Ammon's horn (tissue), 1 donor: Measurements from ENCODE around the gene SLC12A5.
A peak's percentile ranks its signal among the peaks of the same experiment; 100 is the strongest.
"Not testable (repeated sequence)": the region's sequence is repeated elsewhere in the genome, so short reads cannot be mapped to it uniquely, and the experiment has no call there.

Experiments used
- DNase-seq: peaks from one replicate; pipeline ENCODE4 v3.0.0-alpha.2; 2016; ENCODE audit warnings: low spot score

SLC12A5 gene

DNA sequence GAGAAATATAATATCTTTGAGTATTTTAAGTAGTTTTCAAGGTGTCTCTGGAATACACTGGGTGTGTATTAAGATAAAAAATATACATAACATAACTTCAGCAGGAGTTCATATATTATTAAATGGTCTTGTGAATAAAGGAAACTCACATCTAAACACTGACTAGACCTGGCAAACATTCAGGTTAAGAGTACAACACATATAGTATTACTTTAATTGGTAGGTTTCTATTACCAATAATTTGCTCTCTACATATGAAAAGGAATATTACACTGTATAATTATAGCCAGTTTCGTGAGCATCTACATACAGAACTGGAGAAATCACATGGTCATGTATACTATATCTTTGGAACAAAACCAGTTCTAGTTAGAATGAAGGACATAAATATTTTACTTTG is 52.1 kb downstream of the SLC12A5 start:
- DNase-seq, result no peak

DNA sequence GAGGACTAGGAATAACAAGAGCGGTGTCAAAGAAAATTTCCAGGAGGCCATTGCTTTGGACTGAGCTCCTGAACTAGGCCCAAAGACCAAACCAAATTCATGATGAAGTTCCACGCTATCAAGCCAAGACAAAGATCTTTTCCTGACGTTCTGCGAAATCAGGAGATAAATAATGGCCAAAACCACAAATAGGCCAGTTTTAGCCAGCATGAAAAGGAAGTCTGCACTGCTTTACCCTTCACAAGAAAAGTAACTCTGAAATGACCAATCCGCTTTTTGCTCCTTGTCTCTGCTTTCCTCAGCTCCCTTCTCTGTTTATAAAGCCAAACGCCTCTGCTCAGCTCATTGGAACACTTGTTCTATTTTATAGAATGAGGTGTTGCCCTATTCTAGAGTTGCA is 54.1 kb downstream of the SLC12A5 start:
- DNase-seq, result peak; percentile 30

DNA sequence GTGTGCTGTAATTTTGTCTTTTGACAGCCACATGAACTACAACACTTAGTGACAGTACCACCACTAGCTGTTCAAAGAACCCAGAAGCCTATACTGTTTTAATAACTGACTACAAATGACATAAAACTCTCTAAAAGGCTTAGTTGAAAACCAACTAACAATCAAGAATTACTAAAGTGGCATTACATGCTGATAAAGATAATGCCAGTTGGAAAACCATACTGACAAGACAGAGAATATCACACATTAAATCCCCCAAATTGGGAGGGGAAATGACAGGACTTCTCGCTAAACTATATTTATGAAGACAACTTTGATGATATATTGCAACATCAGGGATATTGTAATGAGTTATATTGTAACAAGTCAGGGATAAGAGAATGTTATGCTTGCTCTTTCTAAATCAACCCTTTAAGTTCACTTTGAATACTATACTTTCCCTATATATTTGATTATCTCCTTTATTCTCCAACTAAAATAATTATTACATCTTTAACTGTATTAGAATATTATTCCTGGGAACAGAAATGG is 54.6 kb downstream of the SLC12A5 start:
- DNase-seq, result no peak

DNA sequence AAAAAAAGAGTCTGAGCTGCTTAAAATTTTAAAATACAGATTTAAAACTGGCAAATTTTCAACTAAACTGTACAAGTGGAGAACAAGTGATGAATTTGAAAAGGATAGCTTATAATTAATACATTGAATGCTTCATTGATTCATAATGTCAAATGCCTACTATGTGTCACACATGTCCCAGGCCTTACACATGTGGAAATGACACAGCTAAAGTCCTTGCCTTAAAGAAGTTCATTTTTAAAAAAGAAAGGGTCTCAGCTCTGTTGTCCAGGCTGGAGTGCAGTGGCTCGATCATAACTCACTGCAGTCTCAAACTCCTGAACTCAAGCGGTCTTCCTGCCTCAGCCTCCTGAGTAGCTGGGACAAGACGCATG is 55.8 kb downstream of the SLC12A5 start:
- no peak for DNase-seq

DNA sequence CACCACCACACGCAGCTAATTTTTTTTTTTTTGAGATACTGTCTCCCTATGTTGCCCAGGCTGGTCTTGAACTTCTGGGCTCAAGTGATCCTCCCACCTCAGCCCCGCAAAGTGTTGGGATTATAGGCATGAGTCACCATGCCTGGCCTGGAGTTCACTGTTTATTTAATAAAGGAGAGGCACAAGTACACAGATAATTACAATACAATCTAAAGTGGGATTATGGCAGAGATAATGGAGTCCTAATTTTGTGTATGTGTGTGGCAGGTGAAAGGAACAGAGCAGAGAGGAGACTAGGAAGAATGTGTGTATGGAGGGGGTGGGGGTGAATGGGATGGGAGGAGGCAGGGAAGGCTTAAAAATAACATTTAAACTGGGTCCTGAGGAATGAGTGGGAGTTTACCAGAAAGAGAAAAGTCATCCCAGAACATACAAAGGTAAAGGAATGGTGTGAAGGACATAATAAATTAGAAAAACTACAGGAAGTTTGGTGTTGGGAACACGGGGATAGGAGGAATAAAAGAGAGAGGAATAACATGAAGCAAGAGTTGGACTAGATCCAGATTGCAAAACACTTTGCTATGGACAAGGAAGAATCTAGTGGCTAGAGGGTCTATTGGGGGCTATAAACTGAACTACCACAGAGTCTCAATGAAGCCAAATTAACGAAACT is 56.3 kb downstream of the SLC12A5 start:
- no peak for DNase-seq

DNA sequence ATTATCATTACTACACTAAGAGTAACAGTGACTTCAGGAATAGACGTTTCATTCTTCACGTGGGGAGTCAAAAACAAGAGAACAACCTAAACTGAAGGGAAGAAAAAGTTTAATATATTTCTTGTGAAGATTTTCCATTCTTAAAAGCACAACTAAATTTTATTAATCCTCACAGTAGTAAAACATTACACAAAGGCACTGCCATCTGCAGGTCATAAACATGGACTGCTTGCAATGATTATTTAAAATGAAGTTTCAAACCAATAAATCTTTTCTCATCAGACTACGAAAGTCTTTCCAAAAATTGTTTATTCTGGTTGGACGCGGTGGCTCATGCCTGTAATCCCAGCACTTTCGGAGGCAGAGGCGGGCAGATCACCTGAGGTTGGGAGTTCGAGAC is 58.1 kb downstream of the SLC12A5 start:
- DNase-seq, result peak; percentile 30

DNA sequence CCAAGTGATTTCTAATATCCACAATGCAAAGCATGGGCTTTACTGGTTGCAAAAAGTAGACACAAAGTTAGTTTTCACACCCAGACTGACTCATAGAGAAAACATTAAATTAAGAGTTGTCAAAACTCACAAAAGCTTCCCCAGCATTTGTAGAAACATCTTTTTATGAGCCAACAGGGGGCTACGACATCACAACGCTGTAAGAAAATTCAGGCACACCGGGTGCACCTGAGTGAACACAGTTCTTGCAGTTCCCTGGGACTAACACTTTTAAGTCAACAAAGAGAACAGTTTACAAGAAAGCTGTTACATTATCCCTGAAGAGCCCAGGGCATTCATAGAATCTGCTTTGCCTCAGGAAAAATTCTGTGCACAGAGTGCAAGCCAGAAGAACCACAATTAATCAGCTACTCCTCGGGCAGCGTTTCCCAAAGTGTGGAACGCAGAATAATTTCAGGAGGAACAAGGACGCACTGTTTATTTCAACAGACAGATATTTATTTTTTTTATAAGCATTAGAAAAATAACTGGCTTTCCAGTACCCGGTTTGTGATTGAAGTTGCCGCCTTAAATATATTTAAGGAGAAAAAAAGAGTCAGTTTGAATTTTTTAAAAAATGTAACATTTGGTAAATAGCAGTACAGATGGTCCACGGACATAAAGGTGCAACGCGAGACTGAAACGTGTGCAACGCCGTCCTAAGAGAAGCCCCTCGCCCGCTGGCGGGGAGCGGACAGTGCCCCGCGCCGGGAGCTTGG is 59.6 kb downstream of the SLC12A5 start:
- DNase-seq, result peak; percentile 9

DNA sequence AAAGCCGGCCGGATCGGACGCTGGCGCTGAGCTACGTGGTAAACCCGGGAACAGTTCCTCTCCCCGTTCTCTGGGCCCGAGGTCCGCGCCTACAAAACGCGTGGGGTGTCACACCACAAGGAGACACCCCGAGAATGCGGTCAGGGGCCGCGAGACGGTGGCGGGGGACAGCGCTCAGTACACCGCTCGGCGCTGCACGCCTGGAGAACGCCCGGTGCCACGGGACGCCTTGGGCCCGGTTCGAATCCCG is 60.1 kb downstream of the SLC12A5 start:
- no peak for DNase-seq

DNA sequence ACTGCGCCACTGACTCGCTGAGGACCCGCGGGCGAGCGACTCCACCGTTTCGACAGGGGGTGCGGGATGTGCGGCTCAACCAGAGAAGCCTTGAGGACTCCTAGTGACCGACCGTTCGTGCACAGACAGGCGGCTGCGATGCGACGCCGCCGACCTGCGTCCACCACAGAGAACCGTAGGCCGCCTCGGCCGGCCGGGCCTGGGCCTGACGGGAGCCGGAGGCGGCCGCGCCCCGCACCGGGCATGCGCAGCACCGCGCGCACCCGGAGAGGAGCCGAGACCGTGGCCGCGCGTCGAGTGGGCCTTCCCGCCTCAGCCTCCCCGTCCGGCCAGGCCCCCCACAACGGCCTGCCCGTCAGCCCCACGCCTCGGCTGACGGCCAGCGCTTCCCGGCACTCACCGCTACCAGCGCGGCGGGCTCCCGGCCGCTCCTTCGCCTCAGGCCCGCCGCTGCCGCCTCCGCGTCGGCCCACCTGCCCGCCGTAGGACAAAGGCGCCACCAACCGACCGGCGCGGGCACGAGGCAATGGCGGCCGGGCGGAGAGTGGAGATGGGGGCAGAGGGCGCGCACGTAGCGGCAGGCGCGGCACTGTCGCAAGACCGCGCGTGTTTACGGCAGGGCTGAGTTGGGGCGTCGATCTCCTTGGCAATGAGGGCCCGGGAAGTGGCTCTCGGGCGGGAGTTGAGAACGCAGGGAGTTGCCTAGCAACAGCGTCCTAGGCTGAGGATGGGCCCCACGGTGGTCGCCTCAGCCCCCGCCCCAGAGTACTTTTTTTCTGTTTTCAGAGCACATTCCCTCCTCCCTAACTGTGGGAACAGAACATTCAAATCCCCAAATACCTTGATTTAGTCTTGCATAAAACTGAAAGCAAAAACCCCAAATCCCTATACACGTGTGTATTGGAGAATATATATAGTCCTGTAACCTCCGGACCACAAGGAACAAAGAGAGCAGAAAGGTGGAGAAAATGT is 60.7 kb downstream of the SLC12A5 start, which contains the start of gene NCOA5:
Gene NCOA5, minus strand, starts transcription at position 546 of the 972 bp plus-strand sequence. CDS start 10,538 bp downstream, outside the sequence.
- peak; percentile 98 for DNase-seq

DNA sequence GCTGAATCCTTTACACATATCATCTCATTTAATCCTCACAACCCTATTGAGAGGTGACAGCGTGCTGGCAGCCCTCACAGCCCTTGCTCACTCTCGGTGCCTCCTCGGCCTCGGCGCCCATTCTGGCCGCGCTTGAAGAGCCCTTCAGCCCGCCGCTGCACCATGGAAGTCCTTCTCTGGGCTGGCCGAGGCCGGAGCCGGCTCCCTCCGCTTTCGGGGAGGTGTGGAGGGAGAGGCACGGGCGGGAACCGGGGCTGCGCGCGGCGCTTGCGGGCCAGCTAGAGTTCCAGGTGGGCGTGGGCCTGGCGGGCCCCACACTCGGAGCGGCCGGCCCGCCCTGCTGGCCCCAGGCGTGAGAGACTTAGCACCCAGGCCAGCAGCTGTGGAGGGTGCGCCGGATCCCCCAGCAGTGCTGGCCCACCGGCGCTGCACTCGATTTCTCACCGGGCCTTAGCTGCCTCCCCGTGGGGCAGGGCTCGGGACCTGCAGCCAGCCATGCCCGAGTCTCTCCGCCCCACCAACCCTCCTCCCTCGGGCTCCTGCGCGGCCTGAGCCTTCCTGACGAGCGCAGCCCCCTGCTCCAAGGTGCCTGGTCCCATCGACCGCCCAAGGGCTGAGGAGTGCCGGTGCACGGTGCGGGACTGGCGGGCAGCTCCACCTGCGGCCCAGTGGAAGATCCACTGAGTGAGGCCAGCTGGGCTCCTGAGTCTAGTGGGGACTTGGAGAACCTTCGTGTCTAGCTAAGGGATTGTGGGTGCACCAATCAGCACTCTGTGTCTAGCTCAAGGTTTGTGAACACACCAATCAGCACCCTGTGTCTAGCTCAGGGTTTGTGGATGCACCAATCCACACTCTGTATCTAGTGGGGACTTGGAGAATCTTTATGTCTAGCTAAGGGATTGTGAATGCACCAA is 62.9 kb downstream of the SLC12A5 start:
- not testable (repeated sequence) for DNase-seq

DNA sequence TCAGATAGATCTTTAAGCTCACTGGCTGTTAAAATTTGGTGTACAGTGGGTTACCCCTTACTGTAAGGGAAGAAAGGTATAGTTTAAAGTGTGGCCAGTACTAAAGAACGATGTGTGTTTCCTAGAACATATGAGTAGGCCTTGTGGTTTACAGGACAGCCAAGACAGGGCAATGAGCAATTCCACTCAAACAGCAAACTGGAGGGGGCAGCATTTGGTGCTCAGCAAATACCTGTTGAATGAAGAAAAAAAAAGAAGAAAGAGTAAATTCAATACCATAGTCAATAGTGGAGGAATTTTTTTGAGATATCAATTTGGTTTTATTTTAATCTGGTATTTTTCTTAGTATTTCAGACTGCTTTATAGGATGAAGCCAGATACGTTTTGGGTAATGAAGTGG is 64.5 kb downstream of the SLC12A5 start:
- no peak for DNase-seq

DNA sequence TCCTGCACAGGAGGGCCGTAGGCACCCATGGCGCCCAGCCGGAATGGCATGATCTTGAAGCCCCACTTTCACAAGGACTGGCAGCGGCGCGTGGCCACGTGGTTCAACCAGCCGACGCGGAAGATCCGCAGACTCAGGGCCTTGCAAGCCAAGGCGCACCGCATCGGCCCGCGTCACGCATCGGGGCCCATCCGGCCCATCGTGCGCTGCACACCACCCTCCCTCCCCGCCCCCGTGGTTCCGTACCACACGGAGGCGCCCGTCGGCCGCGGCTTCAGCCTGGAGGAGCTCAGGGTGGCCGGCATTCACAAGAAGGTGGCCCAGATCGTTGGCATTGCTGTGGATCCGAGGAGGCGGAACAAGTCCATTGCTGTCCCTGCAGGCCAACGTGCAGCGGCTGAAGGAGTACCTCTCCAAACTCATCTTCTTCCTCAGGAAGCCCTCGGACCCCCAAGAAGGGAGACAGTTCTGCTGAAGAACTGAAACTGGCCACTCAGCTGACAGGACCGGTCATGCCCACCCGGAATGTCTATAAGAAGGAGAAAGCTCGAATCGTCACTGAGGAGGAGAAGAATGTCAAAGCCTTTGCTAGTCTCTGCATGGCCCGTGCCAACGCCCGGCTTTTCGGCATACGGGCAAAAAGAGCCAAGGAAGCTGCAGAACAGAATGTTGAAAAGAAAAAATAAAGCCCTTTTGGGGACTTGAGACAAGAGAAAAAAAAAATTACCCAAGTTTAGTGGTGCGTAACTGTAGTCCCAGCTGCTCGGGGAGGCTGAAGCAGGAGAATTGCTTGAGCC is 70.7 kb downstream of the SLC12A5 start:
- DNase-seq, result peak; percentile 33

DNA sequence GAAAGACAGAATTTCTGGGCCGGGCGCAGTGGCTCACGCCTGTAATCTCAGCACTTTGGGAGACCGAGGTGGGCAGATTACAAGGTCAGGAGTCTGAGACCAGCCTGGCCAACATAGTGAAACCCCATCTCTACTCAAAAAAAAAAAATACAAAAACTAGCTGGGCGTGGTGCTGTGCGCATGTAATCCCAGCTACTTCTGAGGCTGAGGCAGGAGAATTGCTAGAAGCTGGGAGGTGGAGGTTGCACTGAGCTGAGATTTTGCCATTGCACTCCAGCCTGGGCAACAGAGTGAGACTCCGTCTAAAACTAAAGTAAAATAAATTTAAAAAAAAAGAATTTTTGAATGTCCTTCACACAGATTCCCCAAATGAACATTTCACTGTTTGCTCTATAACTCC is 71.4 kb downstream of the SLC12A5 start:
- not testable (repeated sequence) for DNase-seq

DNA sequence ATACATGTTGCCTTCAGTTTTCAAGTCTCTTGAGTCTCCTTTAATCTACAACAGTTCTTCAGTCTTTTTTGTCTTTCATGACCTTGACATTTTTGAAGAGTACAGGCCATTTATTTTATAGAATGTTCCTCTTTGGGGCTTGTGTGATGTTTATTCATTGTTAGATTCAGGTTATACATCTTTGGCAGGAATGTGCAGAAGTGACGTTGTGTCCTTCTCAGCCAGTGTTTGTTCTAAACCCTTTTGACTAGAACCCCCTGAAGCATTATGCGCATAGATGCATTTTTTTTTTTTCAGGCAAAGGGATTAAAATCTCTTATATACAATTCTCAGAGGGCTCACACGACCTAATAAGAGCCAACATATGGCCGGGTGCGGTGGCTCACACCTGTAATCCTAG is 72.0 kb downstream of the SLC12A5 start:
- no peak for DNase-seq

DNA sequence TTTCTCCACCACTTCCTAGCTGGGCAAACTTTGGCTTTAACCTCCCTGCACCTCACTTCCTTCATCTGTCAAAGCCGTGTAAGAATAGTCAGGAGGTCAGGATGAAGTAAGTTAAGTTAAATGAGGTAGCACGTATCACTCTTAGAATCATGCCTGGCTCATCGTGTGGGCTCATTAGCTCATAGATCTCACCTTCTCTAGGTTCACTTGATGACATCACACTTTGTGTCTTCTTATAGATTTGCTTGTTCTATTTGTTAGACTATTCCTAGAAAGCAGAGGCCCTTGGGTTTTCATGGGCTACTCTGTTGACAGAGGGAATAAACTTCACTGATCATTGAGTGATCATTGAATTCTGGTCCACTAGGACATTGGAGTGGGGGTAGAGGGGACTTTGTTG is 72.9 kb downstream of the SLC12A5 start:
- DNase-seq, result no peak

DNA sequence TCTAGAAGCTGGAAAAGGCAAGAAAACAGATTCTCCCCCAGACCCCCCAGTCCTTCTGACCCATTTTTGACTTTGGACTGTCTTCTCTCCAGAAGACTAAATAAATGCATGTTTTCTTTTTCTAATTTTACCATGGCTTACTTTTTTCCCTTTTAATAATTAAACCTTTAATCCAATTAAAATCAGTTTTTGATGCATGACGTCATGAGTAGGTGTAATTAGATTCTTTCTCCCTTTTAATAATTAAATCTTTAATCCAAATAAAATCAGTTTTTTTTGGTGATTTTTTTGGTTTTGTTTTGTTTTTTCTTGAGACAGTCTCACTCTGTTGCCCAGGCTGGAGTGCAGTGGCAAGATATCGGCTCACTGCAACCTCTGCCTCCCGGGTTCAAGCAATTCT is 73.9 kb downstream of the SLC12A5 start:
- no peak for DNase-seq

DNA sequence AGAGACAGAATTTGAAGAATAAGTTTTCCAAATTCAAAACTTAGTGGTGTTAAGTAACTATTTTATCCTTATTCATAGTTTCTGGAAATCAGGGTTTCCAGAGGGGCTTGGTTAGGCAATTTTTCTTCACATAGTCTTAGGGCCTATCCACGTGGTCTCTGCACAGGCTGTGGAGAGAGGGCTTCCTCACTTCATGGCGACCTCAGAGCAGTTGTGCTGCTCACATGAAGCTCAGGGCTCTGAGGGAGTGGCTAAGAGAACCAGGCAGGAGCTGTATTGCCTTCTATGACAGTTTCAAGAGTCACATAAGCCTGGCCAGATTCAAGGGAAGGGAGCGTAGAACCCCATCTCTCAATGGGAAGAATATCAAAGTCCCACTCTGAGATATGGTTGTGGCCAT is 75.2 kb downstream of the SLC12A5 start:
- DNase-seq, result no peak

DNA sequence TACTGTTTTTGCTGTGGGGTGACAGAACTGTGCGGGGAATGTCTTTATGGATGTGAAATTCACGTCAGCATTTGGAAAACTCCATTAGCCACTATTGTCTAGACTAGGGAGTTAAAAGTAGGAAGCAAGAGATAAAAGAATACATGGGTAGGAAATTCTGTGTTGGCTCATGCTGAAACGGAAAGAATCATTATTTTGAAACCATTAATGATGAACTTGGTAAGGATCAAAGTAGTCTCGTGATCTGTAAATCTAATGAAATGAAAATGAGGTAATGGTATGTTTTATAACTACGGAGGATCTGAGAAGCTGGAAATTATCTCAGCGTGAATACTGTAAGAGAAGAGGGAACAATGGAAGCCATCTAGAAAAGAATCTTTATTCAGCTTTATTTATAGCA is 78.0 kb downstream of the SLC12A5 start:
- DNase-seq, result no peak

DNA sequence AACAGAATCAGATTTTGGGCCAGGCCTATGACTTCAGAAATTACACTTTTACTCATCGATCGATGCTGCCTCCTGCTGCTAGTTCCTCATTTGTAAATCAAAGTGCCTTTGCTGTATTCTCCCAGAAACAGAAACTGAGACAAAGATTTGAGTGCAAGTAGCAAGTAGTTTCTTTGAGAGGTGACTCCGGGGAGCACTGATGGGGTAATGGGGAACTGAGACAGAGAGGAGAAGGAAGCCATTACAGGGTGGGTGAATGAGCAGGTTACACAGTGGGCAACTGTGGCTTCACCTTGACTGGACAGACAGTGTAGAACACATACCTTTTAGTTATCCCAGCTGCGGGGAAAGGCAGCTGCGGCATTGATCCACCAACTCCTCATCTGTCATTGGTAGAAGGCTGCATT is 79.4 kb downstream of the SLC12A5 start:
- no peak for DNase-seq

DNA sequence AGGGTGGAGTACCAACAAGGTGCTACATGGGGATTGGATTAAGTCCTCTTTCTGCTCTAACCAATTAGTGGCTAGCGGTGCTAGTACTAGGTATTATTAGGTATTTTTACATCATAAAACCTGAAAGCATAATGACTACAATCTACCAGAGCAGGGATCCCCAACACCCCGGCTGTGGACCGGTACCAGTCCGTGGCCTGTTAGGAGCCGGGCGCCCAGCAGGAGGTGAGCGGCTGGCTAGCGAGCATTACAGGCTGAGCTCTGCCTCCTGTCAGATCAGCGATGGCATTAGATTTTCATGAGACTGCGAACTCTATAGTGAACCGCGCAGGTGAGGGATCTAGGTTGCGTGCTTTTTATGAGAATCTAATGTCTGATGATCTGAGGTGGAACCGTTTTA is 80.0 kb downstream of the SLC12A5 start:
- no peak for DNase-seq
